Measurements from ENCODE around the gene DENND1A.

DNA sequence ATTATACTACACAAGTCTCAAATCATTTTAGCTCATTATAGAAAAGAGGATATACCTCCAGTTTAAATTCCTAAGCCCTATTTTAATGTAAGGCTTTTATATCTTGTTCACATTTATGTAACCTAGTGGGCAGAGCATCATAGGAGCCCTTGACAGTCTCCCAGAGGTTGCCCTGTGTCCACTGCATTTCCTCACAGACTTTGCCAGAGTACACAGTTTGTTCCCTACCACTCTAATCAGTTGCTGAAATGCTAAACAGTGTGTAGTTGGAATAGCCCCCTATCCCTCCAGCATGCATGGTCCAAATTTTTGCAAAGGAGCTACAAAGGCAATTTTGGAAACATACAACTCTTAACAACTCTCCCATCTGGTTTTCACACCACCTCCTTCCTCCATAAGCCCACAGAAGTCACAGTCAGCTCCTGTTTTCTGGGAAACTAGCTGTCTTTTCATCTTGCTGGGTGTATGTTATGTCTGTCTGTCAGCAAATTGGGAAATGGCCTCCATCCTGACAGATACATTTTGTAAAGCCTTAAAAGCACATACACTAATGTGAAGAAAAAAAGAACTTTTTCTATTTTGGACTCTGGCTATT, 212.2 kb downstream of the DENND1A start:
- TF ChIP-seq, protein P1, sequence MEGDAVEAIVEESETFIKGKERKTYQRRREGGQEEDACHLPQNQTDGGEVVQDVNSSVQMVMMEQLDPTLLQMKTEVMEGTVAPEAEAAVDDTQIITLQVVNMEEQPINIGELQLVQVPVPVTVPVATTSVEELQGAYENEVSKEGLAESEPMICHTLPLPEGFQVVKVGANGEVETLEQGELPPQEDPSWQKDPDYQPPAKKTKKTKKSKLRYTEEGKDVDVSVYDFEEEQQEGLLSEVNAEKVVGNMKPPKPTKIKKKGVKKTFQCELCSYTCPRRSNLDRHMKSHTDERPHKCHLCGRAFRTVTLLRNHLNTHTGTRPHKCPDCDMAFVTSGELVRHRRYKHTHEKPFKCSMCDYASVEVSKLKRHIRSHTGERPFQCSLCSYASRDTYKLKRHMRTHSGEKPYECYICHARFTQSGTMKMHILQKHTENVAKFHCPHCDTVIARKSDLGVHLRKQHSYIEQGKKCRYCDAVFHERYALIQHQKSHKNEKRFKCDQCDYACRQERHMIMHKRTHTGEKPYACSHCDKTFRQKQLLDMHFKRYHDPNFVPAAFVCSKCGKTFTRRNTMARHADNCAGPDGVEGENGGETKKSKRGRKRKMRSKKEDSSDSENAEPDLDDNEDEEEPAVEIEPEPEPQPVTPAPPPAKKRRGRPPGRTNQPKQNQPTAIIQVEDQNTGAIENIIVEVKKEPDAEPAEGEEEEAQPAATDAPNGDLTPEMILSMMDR (IDR thresholded peaks at IDR 0.05), result no peak
- TF ChIP-seq POLR2AphosphoS5 (IDR thresholded peaks at IDR 0.05) (no peak), POLR2A (IDR thresholded peaks at IDR 0.05) (no peak), EP300 (IDR thresholded peaks at IDR 0.05) (no peak)
